Neural cell (in vitro differentiated cells): ENCODE measurements around the gene AKAP8L. TPM values are rescaled to one million over a fixed set of nuclear protein-coding genes. Genes with fewer than 3 reads are reported as not detected.

ENCODE experiments used
- H2AFZ ChIP-seq: fragments of 200-600, 300-800 bp; sonication (generic), shearing (Covaris generic); 2 replicates; pipeline ENCODE4 v1.6.0; 2014; ENCODE audit warnings: low read depth, mild to moderate bottlenecking, antibody characterized with exemption, low read length, moderate library complexity
- H3F3A ChIP-seq: fragments of 200-600 bp; shearing (Covaris generic); 2 replicates; pipeline ENCODE4 v1.6.1; 2016; ENCODE audit warnings: mild to moderate bottlenecking, moderate library complexity, mixed read lengths, antibody characterized with exemption, low read length; ENCODE audit not compliant: insufficient read depth, poor library complexity, severe bottlenecking
- H3K27ac ChIP-seq: fragments of 200-600, 300-800 bp; sonication (generic), shearing (Covaris generic); 2 replicates; pipeline ENCODE4 v1.5.1; 2014; ENCODE audit warnings: mild to moderate bottlenecking, low read length, moderate library complexity
- H3K27me3 ChIP-seq: fragments of 300-800, 200-600 bp; sonication (generic), shearing (Covaris generic); 2 replicates; pipeline ENCODE4 v1.6.0; 2014; ENCODE audit warnings: mild to moderate bottlenecking, low read depth, low read length, moderate library complexity; ENCODE audit not compliant: insufficient read depth
- H3K36me3 ChIP-seq: fragments of 300-800, 200-600 bp; sonication (generic), shearing (Covaris generic); 2 replicates; pipeline ENCODE4 v1.5.1; 2014; ENCODE audit warnings: mild to moderate bottlenecking, antibody characterized with exemption, low read length, moderate library complexity; ENCODE audit not compliant: insufficient read depth
- H3K4me2 ChIP-seq: fragments of 300-800, 200-600 bp; sonication (generic), shearing (Covaris generic); 2 replicates; pipeline ENCODE4 v1.6.0; 2014; ENCODE audit warnings: mild to moderate bottlenecking, low read length
- H3K4me3 ChIP-seq: fragments of 300-800, 200-600 bp; sonication (generic), shearing (Covaris generic); 2 replicates; pipeline ENCODE4 v1.5.1; 2014; ENCODE audit warnings: mild to moderate bottlenecking, low read length, moderate library complexity
- H3K79me2 ChIP-seq: fragments of 200-600 bp; shearing (Covaris generic); replicated peaks from 2 replicates; pipeline ENCODE4 v1.6.0; 2014; ENCODE audit warnings: mild to moderate bottlenecking, low read length, moderate library complexity; ENCODE audit not compliant: insufficient read depth
- H3K9ac ChIP-seq: fragments of 300-800, 200-600 bp; sonication (generic), shearing (Covaris generic); 2 replicates; pipeline ENCODE4 v1.6.1; 2016; ENCODE audit warnings: mild to moderate bottlenecking, low read length, mixed read lengths
- H3K9me2 ChIP-seq: fragments of 200-600 bp; shearing (Covaris generic); 2 replicates; pipeline ENCODE4 v1.6.1; 2016; ENCODE audit warnings: mild to moderate bottlenecking, low read length, mixed read lengths; ENCODE audit not compliant: insufficient read depth
- H3K9me3 ChIP-seq: fragments of 200-600, 300-800 bp; sonication (generic), shearing (Covaris generic); 2 replicates; pipeline ENCODE4 v1.6.1; 2016; ENCODE audit warnings: mild to moderate bottlenecking, mixed run types, low read length, moderate library complexity, mixed read lengths
- H4K20me1 ChIP-seq: fragments of 200-600 bp; shearing (Covaris generic); 2 replicates; pipeline ENCODE4 v1.6.1; 2016; ENCODE audit warnings: mild to moderate bottlenecking, mixed run types; ENCODE audit not compliant: insufficient read depth
- CTCF ChIP-seq: fragments of 450-650 bp; IDR thresholded peaks from 2 replicates; pipeline ENCODE4 v1.5.1; 2014; ENCODE audit warnings: antibody characterized with exemption, mild to moderate bottlenecking, moderate library complexity; ENCODE audit not compliant: poor library complexity, severe bottlenecking
- EP300 ChIP-seq: fragments of 450-650 bp; conservative IDR thresholded peaks from 2 replicates; pipeline ENCODE4 v1.6.1; 2014; ENCODE audit warnings: antibody characterized with exemption, mild to moderate bottlenecking, moderate library complexity; ENCODE audit not compliant: poor library complexity, severe bottlenecking
- EZH2 ChIP-seq: fragments of 200-600, 300-800 bp; shearing (Covaris generic), sonication (generic); IDR thresholded peaks from 2 replicates; pipeline ENCODE4 v1.6.1; 2014; ENCODE audit warnings: antibody characterized with exemption, low read length, borderline replicate concordance, mild to moderate bottlenecking; ENCODE audit not compliant: insufficient read depth, poor library complexity, severe bottlenecking
- POLR2AphosphoS5 ChIP-seq: IDR thresholded peaks from 2 replicates; pipeline ENCODE4 v1.6.1; 2012
- RAD21 ChIP-seq: fragments of 450-650 bp; conservative IDR thresholded peaks from 2 replicates; pipeline ENCODE4 v1.6.1; 2014; ENCODE audit warnings: antibody characterized with exemption, mild to moderate bottlenecking, moderate library complexity
- REST ChIP-seq: IDR thresholded peaks from 2 replicates; pipeline ENCODE4 v1.6.1; 2012; ENCODE audit warnings: borderline replicate concordance
- SMC3 ChIP-seq: fragments of 450-650 bp; conservative IDR thresholded peaks from 2 replicates; pipeline ENCODE4 v1.6.1; 2014; ENCODE audit warnings: antibody characterized with exemption, mild to moderate bottlenecking, moderate library complexity; ENCODE audit not compliant: poor library complexity
- TAF1 ChIP-seq: IDR thresholded peaks from 2 replicates; pipeline ENCODE4 v1.6.1; 2012; ENCODE audit warnings: low read depth
- polyA plus RNA-seq: library from polyadenylated mRNA; depleted of rRNA; stranded (reverse); fragments of >200 nt; gene quantifications from 2 replicates; pipeline ENCODE4 v1.2.3, GENCODE V29; 2014

The AKAP8L gene
- polyA plus RNA-seq, 1 donor from 2014 or later: 281 TPM

GRCh38 chr19:15381429-15381828, 37.4 kb downstream of the AKAP8L start:
- no peaks in the 10 kb centered on the region for H3K27me3 ChIP-seq
- H3K27ac ChIP-seq: no peak overlapping the region
- H3K36me3 ChIP-seq: no peaks in the 10 kb centered on the region
- no peak overlapping the region for H3K4me2 ChIP-seq
- H3K79me2 ChIP-seq: peaks cover 24% of the 10 kb centered on the region
- H3K4me3 ChIP-seq: no peak overlapping the region
- H4K20me1 ChIP-seq: no peaks in the 10 kb centered on the region
- H3K9me3 ChIP-seq: no peaks in the 10 kb centered on the region
- no peaks in the 10 kb centered on the region for H3F3A ChIP-seq
- no peak overlapping the region for H3K9ac ChIP-seq
- no peaks in the 10 kb centered on the region for H3K9me2 ChIP-seq
- H2AFZ ChIP-seq: no peak overlapping the region
- TF ChIP-seq SMC3 (no peak), EZH2 (no peak), TAF1 (no peak), CTCF (no peak), POLR2AphosphoS5 (no peak)

- Histone ChIP-seq H3K4me3 (peak overlapping the region; percentile 100), H3K9me3 (no peaks in the 10 kb centered on the region), H3K79me2 (peaks cover 30% of the 10 kb centered on the region), H3K9me2 (no peaks in the 10 kb centered on the region), H4K20me1 (no peaks in the 10 kb centered on the region), H3K4me2 (no peak overlapping the region), H3F3A (no peaks in the 10 kb centered on the region), H3K27ac (no peak overlapping the region), H3K27me3 (no peaks in the 10 kb centered on the region), H3K9ac (peak overlapping the region; percentile 9), H2AFZ (no peak overlapping the region), H3K36me3 (no peaks in the 10 kb centered on the region)
- TF ChIP-seq SMC3 (no peak), REST (no peak), CTCF (no peak), EZH2 (no peak), RAD21 (no peak), POLR2AphosphoS5 (no peak), EP300 (no peak)
These were observed 38.7 kb downstream of the AKAP8L start for GRCh38 chr19:15379999-15380647.
